HG03139 (cell line): ENCODE data around the gene NMRK2.
"Not testable (repeated sequence)": the region's sequence is repeated elsewhere in the genome, so short reads cannot be mapped to it uniquely, and the experiment has no call there.

Source experiments
- ATAC-seq: cut with Tn5 transposase; IDR thresholded peaks from one replicate; pipeline ENCODE4 v1.9.1; 2021; ENCODE audit not compliant: unreplicated experiment

NMRK2 gene

DNA sequence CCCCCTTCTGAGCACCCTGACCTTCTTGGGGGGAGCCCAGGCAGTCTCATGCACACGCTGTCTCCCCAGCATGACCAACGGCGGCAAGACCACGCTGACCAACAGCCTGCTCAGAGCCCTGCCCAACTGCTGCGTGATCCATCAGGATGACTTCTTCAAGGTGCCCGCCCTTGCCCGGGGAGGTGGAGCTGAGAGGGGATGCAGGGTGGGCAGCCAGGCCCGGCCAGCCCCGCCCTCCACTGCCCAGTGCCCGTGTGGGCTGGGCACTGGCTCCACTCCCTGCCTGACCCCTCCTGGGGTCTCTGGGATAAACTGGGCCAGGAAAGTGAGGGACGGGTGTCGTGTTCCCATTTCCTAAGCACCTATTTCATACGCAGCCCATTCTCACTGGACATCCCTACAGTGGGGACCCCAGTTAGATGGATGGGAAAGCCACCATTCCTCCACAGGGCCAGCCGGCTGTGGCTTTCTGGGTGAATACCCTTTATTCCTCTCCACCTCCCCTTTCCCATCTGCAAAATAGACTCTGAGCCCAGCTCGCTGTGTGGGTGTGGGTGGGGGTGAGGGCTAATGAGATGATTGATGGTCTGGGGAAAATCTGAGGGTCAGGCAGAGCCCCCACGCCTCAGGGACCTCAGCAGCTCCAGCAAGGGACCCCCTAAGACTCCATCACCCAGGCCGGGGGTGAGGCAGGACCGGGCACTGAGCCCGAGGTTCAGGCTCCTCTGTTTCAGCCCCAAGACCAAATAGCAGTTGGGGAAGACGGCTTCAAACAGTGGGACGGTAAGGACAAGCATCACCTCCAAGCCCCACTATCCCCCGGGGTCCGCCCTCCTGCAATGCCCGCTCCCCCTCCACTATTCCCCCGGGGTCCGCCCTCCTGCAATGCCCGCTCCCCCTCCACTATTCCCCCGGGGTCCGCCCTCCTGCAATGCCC lies 3.9 kb downstream of the NMRK2 start:
- no peak for ATAC-seq

DNA sequence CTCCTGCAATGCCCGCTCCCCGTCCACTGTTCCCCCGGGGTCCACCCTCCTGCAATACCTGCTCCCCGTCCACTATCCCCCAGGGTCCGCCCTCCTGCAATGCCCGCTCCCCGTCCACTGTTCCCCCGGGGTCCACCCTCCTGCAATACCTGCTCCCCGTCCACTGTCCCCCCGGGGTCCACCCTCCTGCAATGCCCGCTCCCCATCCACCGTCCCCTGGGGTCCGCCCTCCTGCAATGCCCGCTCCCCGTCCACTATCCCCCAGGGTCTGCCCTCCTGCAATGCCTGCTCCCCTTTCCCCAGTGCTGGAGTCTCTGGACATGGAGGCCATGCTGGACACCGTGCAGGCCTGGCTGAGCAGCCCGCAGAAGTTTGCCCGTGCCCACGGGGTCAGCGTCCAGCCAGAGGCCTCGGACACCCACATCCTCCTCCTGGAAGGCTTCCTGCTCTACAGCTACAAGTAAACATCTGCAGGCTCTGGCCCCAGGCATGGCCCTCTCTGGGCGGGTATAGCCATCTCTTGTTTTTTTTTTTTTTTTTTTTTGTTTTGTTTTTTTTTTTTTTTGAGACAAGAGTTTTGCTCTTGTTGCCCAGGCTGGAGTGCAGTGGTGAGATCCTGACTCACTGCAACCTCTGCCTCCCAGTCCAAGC lies 5.6 kb downstream of the NMRK2 start:
- not testable (repeated sequence) for ATAC-seq

DNA sequence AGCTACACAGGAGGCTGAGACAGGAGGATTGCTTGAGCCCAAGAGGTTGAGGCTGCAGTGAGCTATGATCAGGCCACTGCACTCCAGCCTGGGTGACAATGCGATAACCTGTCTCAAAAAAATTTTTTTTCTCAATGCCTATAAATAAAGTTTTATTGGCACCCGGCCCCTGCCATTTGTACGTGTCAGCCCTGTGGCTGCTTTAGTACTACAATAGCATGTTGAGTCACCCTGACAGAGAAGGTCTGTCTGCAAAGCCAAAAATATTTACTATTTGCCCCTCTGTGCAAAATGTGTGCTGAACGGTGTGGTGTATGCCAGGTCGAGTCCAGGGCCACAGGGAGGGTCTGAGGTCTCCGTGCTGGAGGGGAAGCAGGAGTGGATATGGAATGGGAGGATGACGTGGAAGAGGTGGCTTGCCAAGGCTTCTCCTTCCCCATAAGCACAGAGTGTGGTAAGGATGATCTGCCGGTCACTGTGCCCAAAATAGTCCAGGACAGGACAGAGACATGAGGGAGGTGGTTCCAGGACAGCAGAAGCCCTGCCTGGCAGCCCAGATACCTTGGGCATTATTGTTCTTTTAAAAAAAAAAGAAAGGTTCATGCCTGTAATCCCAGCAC lies 10.0 kb downstream of the NMRK2 start:
- ATAC-seq = no peak

DNA sequence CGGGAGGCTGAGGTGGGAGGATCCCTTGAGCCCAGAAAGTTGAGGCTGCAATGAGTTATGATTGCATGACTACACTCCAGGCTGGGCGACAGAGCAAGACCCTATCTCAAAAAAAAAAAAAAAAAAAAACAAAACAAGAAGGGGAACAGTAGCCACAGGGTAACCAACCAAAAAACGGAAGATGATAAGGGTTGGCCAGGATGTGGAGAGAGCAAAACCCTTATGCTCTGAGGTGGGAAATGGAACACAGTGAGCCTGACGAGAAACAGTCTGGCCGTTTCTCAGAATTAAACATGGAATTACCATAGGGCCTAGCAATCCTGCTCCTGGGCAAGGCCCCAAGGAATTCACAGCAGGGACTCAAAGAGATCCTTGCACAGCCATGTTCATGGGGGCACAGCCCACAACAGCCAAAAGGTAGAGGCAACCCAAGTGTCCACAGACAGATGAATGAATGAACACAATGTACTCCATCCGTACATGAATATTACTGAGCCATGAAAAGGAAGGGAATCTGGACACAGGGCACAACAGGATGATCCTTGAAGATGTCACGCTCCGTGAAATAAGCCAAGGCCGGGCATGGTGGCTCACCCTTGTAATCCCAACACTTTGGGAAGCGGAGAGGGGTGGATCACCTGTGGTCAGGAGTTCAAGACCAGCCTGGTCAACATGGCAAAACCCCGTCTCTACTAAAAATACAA lies 11.3 kb downstream of the NMRK2 start:
- no peak for ATAC-seq

DNA sequence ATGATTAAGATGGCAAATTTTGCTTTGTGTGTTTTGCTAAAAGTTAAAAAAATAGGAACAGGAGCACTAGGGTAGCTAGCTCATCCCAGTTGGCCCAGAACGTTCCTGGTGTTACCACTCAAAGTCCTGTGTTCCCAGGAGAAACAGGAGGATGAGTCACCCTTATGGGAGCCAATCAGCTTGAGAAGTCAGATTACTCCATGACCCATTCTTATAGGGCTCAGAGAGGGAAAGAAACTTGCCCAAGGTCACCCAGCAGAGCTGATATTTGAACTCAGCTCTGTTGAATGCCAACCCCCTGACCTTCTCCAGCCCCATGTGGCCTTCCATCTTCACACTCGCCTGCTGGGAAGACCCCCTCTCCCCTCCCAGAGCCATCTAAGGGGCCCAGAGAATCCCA lies 13.0 kb downstream of the NMRK2 start:
- ATAC-seq = no peak

- not testable (repeated sequence) for ATAC-seq
These were observed 14.6 kb downstream of the NMRK2 start for GRCh38 chr19:3947316-3947933.

GRCh38 chr19:3949294-3949693 lies 16.4 kb downstream of the NMRK2 start:
- no peak for ATAC-seq

- no peak for ATAC-seq
These were observed 17.4 kb downstream of the NMRK2 start for GRCh38 chr19:3949997-3950859.

- no peak for ATAC-seq
These were observed 18.3 kb downstream of the NMRK2 start for GRCh38 chr19:3950871-3951861.

GRCh38 chr19:3952755-3953276 lies 19.9 kb downstream of the NMRK2 start:
- ATAC-seq = not testable (repeated sequence)

DNA sequence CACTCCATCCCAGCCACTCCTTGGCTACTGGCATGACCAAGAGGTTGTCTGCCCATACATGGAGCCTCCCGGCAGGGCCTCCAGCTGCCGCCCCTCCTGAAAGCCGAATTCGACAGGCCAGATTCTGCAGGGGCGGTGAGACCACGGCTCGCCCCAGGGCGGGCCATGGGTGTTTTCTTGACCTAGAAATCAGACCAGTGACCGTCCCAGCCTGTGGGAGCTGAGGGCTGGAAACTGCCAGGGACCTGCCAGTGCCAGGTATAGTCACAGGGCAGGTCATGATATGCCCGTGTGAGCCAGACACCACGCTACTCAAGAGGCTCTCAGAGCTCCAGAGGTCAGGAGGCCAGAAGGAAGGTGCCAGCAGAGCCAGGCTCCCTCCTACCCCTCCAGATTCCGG lies 21.2 kb downstream of the NMRK2 start:
- ATAC-seq = no peak

DNA sequence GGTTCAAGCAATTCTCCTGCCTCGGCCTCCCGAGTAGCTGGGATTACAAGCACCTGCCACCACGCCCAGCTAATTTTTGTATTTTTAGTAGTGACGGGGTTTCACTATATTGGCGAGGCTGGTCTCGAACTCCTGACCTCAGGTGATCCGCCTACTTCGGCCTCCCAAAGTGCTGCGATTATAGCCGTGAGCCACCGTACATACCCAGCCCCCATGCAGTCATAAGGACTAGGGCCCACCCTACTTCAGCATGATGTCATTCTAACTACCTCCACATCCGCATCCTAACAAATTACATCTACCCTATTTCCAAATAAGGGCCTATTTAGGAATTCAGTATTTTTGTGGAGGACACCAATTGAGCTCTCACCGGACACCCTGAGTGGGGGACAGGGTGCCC lies 22.4 kb downstream of the NMRK2 start:
- ATAC-seq = not testable (repeated sequence)

DNA sequence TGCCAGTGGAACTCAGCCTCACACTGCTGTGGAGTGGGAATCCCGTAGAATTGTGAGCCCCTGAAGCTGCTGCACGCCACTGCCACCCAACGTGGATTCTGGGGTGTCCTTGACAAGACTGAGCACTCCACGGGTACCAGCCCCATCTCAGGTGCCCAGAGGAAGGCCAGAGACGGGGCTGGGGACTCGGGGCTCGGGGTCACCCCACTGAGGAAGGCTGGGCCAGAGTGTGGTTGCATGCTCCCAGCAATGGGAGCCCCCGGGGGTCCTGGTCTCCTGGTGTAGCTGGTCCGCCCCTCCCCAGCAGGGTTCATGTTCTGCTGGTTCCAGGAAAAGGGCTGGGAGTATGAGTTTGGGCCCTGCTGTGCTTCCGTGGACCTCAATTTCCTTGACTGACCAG lies 22.8 kb downstream of the NMRK2 start:
- ATAC-seq = no peak

- no peak for ATAC-seq
These were observed 26.2 kb downstream of the NMRK2 start for GRCh38 chr19:3958836-3959765.

GRCh38 chr19:3959766-3960131 lies 26.9 kb downstream of the NMRK2 start:
- no peak for ATAC-seq

DNA sequence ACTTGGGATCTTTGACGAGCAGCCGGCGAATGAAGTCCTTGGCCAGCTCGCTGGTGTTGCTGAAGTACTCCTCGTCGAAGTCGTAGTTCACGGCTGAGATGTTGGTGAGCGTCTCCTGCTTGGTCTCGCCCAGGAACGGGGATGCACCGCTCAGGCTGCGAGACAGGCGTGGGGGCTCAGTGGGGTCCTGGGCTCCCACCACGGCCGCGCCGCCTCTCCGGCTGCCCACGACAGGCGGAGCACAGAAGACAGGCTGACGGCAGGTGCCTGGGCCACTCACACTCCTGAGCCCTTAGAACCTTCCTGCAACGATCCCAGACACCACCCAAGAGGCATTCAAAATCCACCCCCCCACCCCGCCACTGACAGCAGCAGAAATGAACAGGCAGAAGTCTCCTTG lies 28.1 kb downstream of the NMRK2 start:
- ATAC-seq = no peak

- ATAC-seq = no peak
These were observed 30.8 kb downstream of the NMRK2 start for GRCh38 chr19:3963458-3964255.
